ENCODE measurements around the gene TMEM117. TPM values are rescaled to one million over a fixed set of nuclear protein-coding genes. Genes with fewer than 3 reads are reported as not detected.

TMEM117 gene
- polyA plus RNA-seq, 1 donor (not counting 4 experiments of a cell fraction or from before 2014, with no cell fraction given): 8.5 TPM

- TF ChIP-seq CTCF (optimal IDR thresholded peaks at IDR 0.05 in 1 of 3, IDR thresholded peaks at IDR 0.05 in 1 of 3, conservative IDR thresholded peaks at IDR 0.05 in 1 of 3; ENCODE audit: extremely low read depth in 1 of 3, insufficient read depth in 2 of 3, low read length in 3 of 3) (no peak), EZH2 (IDR thresholded peaks at IDR 0.05; ENCODE audit: low read length) (no peak)
- no peak overlapping the region for H3K27ac ChIP-seq (ENCODE audit: control insufficient read depth, insufficient read depth, low read length)
- no peaks in the 10 kb centered on the region for H3K9me1 ChIP-seq (ENCODE audit: control insufficient read depth, extremely low read depth, insufficient read depth, low read length)
- no peaks in the 10 kb centered on the region for H3K4me1 ChIP-seq (ENCODE audit: control insufficient read depth, extremely low read depth, insufficient read depth, low read length)
- no peak overlapping the region for H2AFZ ChIP-seq (ENCODE audit: control insufficient read depth, low read length)
- dilution Hi-C loops (cut with MboI; ENCODE audit: extremely low pct_ligation_motif_present, low sequenced_read_pairs): no loop called here
- H3K27me3 ChIP-seq (ENCODE audit: control insufficient read depth, extremely low read depth, insufficient read depth, low read length): no peaks in the 10 kb centered on the region
- H3K9me3 ChIP-seq (ENCODE audit: control insufficient read depth, low read depth, low read length): no peaks in the 10 kb centered on the region
- no peak overlapping the region for H3K9ac ChIP-seq (ENCODE audit: control insufficient read depth, extremely low read depth, insufficient read depth, low read length)
- no peaks in the 10 kb centered on the region for H4K20me1 ChIP-seq (ENCODE audit: control insufficient read depth, extremely low read depth, insufficient read depth, low read length)
- H3K36me3 ChIP-seq (ENCODE audit: control insufficient read depth in 2 of 2, extremely low read depth in 1 of 2, insufficient read depth in 2 of 2, low read length in 2 of 2): no peaks in the 10 kb centered on the region
- no peak for FAIRE-seq
- no peak for DNase-seq (ENCODE audit: low read depth, low spot score)
- H3K4me3 ChIP-seq (ENCODE audit: control insufficient read depth in 2 of 3, extremely low read depth in 1 of 3, insufficient read depth in 2 of 3, low read depth in 1 of 3, low read length in 3 of 3): no peak overlapping the region
- no peaks in the 10 kb centered on the region for H3K79me2 ChIP-seq (ENCODE audit: control insufficient read depth, insufficient read depth, low read length)
- H3K4me2 ChIP-seq (ENCODE audit: control insufficient read depth, extremely low read depth, insufficient read depth, low read depth, low read length): no peak overlapping the region
These were observed 82.0 kb downstream of the TMEM117 start for GRCh38 chr12:43917896-43918295.

- Histone ChIP-seq H3K4me1 (ENCODE audit: control insufficient read depth, extremely low read depth, insufficient read depth, low read length) (no peaks in the 10 kb centered on the region), H3K9me3 (ENCODE audit: control insufficient read depth, low read depth, low read length) (no peaks in the 10 kb centered on the region), H3K27me3 (ENCODE audit: control insufficient read depth, extremely low read depth, insufficient read depth, low read length) (no peaks in the 10 kb centered on the region), H3K36me3 (ENCODE audit: control insufficient read depth in 2 of 2, extremely low read depth in 1 of 2, insufficient read depth in 2 of 2, low read length in 2 of 2) (peaks cover 0 to 2% of the 10 kb centered on the region in 2 experiments), H2AFZ (ENCODE audit: control insufficient read depth, low read length) (no peak overlapping the region), H3K4me3 (ENCODE audit: control insufficient read depth in 2 of 3, extremely low read depth in 1 of 3, insufficient read depth in 2 of 3, low read depth in 1 of 3, low read length in 3 of 3) (no peak overlapping the region), H3K9ac (ENCODE audit: control insufficient read depth, extremely low read depth, insufficient read depth, low read length) (no peak overlapping the region), H3K27ac (ENCODE audit: control insufficient read depth, insufficient read depth, low read length) (no peak overlapping the region), H3K4me2 (ENCODE audit: control insufficient read depth, extremely low read depth, insufficient read depth, low read depth, low read length) (no peak overlapping the region), H3K9me1 (ENCODE audit: control insufficient read depth, extremely low read depth, insufficient read depth, low read length) (peaks cover 2% of the 10 kb centered on the region), H3K79me2 (ENCODE audit: control insufficient read depth, insufficient read depth, low read length) (no peaks in the 10 kb centered on the region), H4K20me1 (ENCODE audit: control insufficient read depth, extremely low read depth, insufficient read depth, low read length) (no peaks in the 10 kb centered on the region)
- DNase-seq (ENCODE audit: low read depth, low spot score) (no peak), FAIRE-seq (no peak)
- dilution Hi-C loops (cut with MboI; ENCODE audit: extremely low pct_ligation_motif_present, low sequenced_read_pairs): no loop called here
- no peak for TF ChIP-seq EZH2 (IDR thresholded peaks at IDR 0.05; ENCODE audit: low read length)
- TF ChIP-seq CTCF (optimal IDR thresholded peaks at IDR 0.05 in 1 of 3, IDR thresholded peaks at IDR 0.05 in 1 of 3, conservative IDR thresholded peaks at IDR 0.05 in 1 of 3; ENCODE audit: extremely low read depth in 1 of 3, insufficient read depth in 2 of 3, low read length in 3 of 3): no peak
These were observed 85.9 kb downstream of the TMEM117 start for GRCh38 chr12:43921666-43922337.

All from keratinocyte (primary cell).